GM23338 (cell line): ENCODE results near the gene STK4. TPM values are rescaled to one million over a fixed set of nuclear protein-coding genes. Genes with fewer than 3 reads are reported as not detected.

Source experiments
- CTCF ChIP-seq, 2 experiments: fragments of 200-600 bp in 1 of 2; sonication (generic) in 1 of 2; conservative IDR thresholded peaks; 2 replicates each; pipeline versions ENCODE4 v1.5.1 to v1.6.1; 2016 to 2017; ENCODE audit warnings: antibody characterized with exemption in 2 of 2, low read depth in 2 of 2, mild to moderate bottlenecking in 2 of 2, moderate library complexity in 1 of 2
- ETS1 ChIP-seq: IDR thresholded peaks from 2 replicates; pipeline ENCODE4 v1.6.1; 2016; ENCODE audit warnings: antibody characterized with exemption
- EZH2 ChIP-seq: fragments of 200-600 bp; sonication (generic); IDR thresholded peaks from one replicate; pipeline ENCODE4 v1.8.0; 2017; ENCODE audit warnings: antibody characterized with exemption, mild to moderate bottlenecking, low read depth; ENCODE audit not compliant: unreplicated experiment
- EZH2phosphoT487 ChIP-seq: fragments of 200-600 bp; sonication (generic); IDR thresholded peaks from one replicate; pipeline ENCODE4 v1.8.1; 2018; ENCODE audit warnings: antibody characterized with exemption; ENCODE audit not compliant: unreplicated experiment
- STAT1 ChIP-seq: IDR thresholded peaks from one replicate; pipeline ENCODE4 v1.6.1; 2016; ENCODE audit warnings: antibody characterized with exemption; ENCODE audit not compliant: unreplicated experiment
- ZNF331 ChIP-seq: fragments of 250-450 bp; sonication (Bioruptor Pico); IDR thresholded peaks from 2 replicates; pipeline ENCODE4 v1.5.0; 2020; ENCODE audit warnings: low read depth, mild to moderate bottlenecking, moderate library complexity
- ZNF462 ChIP-seq: fragments of 250-450 bp; sonication (Bioruptor Pico); IDR thresholded peaks from 2 replicates; pipeline ENCODE4 v1.5.0; 2020; ENCODE audit warnings: mild to moderate bottlenecking, moderate library complexity
- polyA plus RNA-seq: library from polyadenylated mRNA; unstranded; fragments of >200 nt; fragmentation: Nextera tagmentation; extraction: Ambion mirVana; gene quantifications from 2 replicates; pipeline ENCODE4 v1.2.1, GENCODE V29; 2016
- total RNA-seq: library from RNA; depleted of rRNA; stranded (reverse); fragments of >200 nt; shearing (Covaris generic); gene quantifications from 2 replicates; pipeline ENCODE4 v1.2.3, GENCODE V29; 2014

STK4 gene
- total and polyA plus RNA-seq, 2 experiments from 2014 or later, result 37.7 to 58.7 TPM

- TF ChIP-seq ZNF462, result no peak
- no peak for TF ChIP-seq EZH2
- TF ChIP-seq EZH2phosphoT487, result no peak
- TF ChIP-seq ETS1, result no peak
- TF ChIP-seq ZNF331 (CRISPR knock-in tag), result no peak
- no peak for TF ChIP-seq CTCF (conservative IDR thresholded peaks at IDR 0.05; ENCODE audit: low read depth in 2 of 2)
- TF ChIP-seq STAT1, result no peak
Observed at GRCh38 chr20:45067087-45067486, 100.8 kb downstream of the STK4 start (continued).
